DOHH2 (cell line): ENCODE results near the gene CTCF.

Experiments
- H3F3A ChIP-seq: fragments of 200-600 bp; sonication (generic), shearing (Covaris generic); 2 replicates; pipeline ENCODE4 v1.6.0; 2016; ENCODE audit warnings: antibody characterized with exemption, mild to moderate bottlenecking; ENCODE audit not compliant: control insufficient read depth, insufficient read depth
- H3K27ac ChIP-seq: fragments of 200-600 bp; sonication (generic); 2 replicates; pipeline ENCODE4 v1.5.1; 2014; ENCODE audit warnings: low read depth, mild to moderate bottlenecking, low read length, moderate library complexity
- H3K27me3 ChIP-seq: fragments of 200-600 bp; sonication (generic); 2 replicates; pipeline ENCODE4 v1.6.1; 2014; ENCODE audit warnings: mild to moderate bottlenecking, low read length, mixed read lengths; ENCODE audit not compliant: control insufficient read depth
- H3K36me3 ChIP-seq: fragments of 200-600 bp; sonication (generic); 2 replicates; pipeline ENCODE4 v1.6.1; 2014; ENCODE audit warnings: mild to moderate bottlenecking, low read length, moderate library complexity, mixed read lengths; ENCODE audit not compliant: control insufficient read depth
- H3K4me1 ChIP-seq: fragments of 200-600 bp; sonication (generic); 2 replicates; pipeline ENCODE4 v1.6.1; 2014; ENCODE audit warnings: mild to moderate bottlenecking, low read length, mixed read lengths; ENCODE audit not compliant: control insufficient read depth
- H3K4me2 ChIP-seq: fragments of 200-600 bp; sonication (generic); 2 replicates; pipeline ENCODE4 v1.6.0; 2014; ENCODE audit warnings: mild to moderate bottlenecking, low read length, moderate library complexity
- H3K4me3 ChIP-seq: fragments of 200-600 bp; sonication (generic); 2 replicates; pipeline ENCODE4 v1.5.1; 2014; ENCODE audit warnings: mild to moderate bottlenecking, low read length, mixed read lengths
- H3K79me2 ChIP-seq: fragments of 200-600 bp; sonication (generic); 2 replicates; pipeline ENCODE4 v1.6.1; 2014; ENCODE audit warnings: mild to moderate bottlenecking, low read length, mixed read lengths; ENCODE audit not compliant: control insufficient read depth
- H3K9me2 ChIP-seq: fragments of 200-600 bp; sonication (generic); replicated peaks from 2 replicates; pipeline ENCODE4 v1.6.1; 2014; ENCODE audit warnings: mild to moderate bottlenecking, low read length, mixed read lengths; ENCODE audit not compliant: control insufficient read depth
- H3K9me3 ChIP-seq: fragments of 200-600 bp; sonication (generic); 2 replicates; pipeline ENCODE4 v1.6.1; 2014; ENCODE audit warnings: antibody characterized with exemption, low read length, mixed read lengths; ENCODE audit not compliant: control insufficient read depth, insufficient read depth
- H4K20me1 ChIP-seq: fragments of 200-600 bp; sonication (generic); 2 replicates; pipeline ENCODE4 v1.6.0; 2014; ENCODE audit warnings: low read depth, mild to moderate bottlenecking, antibody characterized with exemption, low read length, moderate library complexity; ENCODE audit not compliant: control insufficient read depth, insufficient read depth
- CTCF ChIP-seq: fragments of 200-600 bp; sonication (generic); IDR thresholded peaks from one replicate; pipeline ENCODE4 v1.5.1; 2014; ENCODE audit warnings: antibody characterized with exemption, mild to moderate bottlenecking, low read depth, low read length; ENCODE audit not compliant: poor library complexity, severe bottlenecking
- EZH2phosphoT487 ChIP-seq: fragments of 200-600 bp; sonication (generic); IDR thresholded peaks from 2 replicates; pipeline ENCODE4 v1.6.1; 2017; ENCODE audit warnings: borderline replicate concordance, mild to moderate bottlenecking, antibody characterized with exemption, low read length, moderate library complexity, mixed read lengths

The CTCF gene

DNA sequence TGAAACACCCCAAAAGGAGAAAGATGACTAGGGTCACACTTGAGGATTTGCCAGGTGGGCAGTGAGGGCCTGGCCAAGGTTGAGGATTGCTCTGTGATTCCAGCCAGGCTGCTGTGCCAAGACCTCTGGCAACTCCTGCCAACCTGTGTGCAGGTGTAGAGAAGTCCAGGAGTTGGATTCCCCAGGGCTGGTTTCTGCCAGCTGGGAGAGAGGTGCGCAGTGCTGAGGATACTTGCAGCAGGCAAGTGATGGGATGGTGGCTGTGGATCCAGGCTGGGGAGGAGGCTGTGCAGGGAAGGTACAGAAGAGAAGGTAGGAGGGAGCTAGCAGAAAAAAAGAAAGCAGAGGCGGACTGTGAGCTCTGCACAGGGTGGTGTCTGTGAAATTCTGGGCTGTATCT is 27.1 kb upstream of the CTCF start:
- Histone ChIP-seq H3K4me3 (no peak overlapping the region), H3K27me3 (peaks cover 26% of the 10 kb centered on the region), H3K36me3 (peaks cover 5% of the 10 kb centered on the region), H3F3A (peaks cover 26% of the 10 kb centered on the region), H3K27ac (no peak overlapping the region), H3K79me2 (peaks cover 8% of the 10 kb centered on the region), H3K4me1 (peaks cover 70% of the 10 kb centered on the region), H3K9me3 (no peaks in the 10 kb centered on the region), H3K4me2 (no peak overlapping the region), H4K20me1 (peaks cover 4% of the 10 kb centered on the region; the same call in 1 of the 2 replicates), H3K9me2 (no peaks in the 10 kb centered on the region)
- TF ChIP-seq CTCF: no peak

DNA sequence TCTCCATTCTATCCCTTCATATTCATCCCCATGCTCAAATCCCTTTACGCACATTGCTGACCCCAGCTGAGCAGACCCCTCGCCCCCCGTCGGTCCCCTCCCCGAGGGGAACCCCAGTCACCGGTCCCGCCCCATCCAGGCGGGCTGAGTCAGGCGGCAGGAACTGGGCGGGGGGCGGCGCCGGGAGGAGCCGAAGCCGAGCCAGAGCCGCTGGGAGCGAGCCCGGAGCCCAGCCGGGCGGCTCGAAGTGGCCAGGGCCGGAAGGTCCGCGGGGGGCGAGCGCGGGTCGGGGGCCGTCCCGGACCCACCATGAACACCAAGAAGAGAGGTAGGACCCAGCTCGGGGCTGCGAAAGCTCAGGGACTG is 25.1 kb upstream of the CTCF start:
- Histone ChIP-seq H3K4me2 (peak overlapping the region; percentile 97), H3K4me1 (peaks cover 56% of the 10 kb centered on the region), H3K79me2 (peaks cover 3% of the 10 kb centered on the region), H3F3A (peaks cover 17% of the 10 kb centered on the region), H4K20me1 (peaks cover 4% of the 10 kb centered on the region; the same call in 1 of the 2 replicates), H3K9me3 (no peaks in the 10 kb centered on the region), H3K27me3 (peaks cover 26% of the 10 kb centered on the region), H3K4me3 (peak overlapping the region; percentile 82), H3K9me2 (no peaks in the 10 kb centered on the region), H3K36me3 (peaks cover 21% of the 10 kb centered on the region), H3K27ac (0 out of 2 replicates have a peak overlapping the region, but pooled peaks have one; percentile 13)
- no peak for TF ChIP-seq EZH2phosphoT487
- no peak for TF ChIP-seq CTCF

DNA sequence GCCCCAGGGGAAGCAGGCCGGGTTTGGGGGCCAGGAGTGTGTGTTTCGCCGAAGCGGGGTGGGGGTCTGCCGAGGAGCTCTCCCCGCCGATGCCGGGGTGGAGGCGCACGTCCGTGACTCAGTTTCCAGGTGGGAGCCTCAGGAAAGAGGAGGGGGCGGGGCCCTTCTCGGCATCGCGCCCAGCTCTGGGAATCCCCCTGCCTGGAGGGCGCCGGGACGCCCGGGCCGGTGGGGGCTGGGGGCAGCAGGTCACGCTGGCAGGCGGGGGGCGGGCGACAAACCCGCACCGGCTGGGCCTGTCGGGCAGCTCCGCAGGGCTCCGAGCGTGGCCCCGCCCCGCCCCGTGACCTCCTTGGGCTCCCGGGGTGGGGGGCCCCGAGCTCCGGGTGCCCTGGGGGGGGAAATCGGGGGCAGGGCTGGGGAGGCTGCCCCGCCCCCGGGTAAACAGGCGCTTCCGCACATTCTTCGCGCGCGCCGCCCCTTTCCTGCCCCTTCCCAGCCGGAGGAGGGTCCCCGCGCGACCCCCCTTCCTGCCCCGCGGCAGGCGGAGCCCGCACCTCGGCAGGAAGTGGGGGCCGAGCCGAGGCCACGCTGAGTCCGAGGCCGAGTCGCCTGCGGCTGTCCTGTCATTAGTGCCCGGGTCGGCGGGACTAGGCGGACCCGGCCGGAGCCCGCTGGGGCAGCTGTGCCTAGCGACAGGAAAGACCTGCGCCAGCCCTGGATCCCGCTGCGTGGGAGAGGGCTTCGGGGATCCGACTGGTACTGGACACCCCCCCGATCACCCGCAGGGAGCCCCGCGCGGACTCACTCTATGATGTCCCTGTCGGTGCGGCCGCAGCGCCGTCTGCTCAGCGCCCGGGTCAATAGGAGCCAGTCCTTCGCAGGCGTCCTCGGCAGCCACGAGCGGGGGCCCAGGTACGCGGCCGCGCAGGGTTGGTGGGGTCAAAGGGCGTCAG is 24.4 kb upstream of the CTCF start:
- Histone ChIP-seq H3K27me3 (peaks cover 26% of the 10 kb centered on the region), H3K9me3 (no peaks in the 10 kb centered on the region), H3K36me3 (peaks cover 24% of the 10 kb centered on the region), H3F3A (peaks cover 14% of the 10 kb centered on the region), H3K4me2 (peak overlapping the region; percentile 97), H3K27ac (0 out of 2 replicates have a peak overlapping the region, but pooled peaks have one; percentile 13), H3K4me3 (peak overlapping the region; percentile 82), H3K79me2 (no peaks in the 10 kb centered on the region; the same call in 1 of the 2 replicates), H3K4me1 (peaks cover 56% of the 10 kb centered on the region), H3K9me2 (no peaks in the 10 kb centered on the region), H4K20me1 (peaks cover 4% of the 10 kb centered on the region; the same call in 1 of the 2 replicates)
- no peak for TF ChIP-seq CTCF
- TF ChIP-seq EZH2phosphoT487: no peak
